ENCODE results near the gene ZNF516.

ZNF516 gene

DNA sequence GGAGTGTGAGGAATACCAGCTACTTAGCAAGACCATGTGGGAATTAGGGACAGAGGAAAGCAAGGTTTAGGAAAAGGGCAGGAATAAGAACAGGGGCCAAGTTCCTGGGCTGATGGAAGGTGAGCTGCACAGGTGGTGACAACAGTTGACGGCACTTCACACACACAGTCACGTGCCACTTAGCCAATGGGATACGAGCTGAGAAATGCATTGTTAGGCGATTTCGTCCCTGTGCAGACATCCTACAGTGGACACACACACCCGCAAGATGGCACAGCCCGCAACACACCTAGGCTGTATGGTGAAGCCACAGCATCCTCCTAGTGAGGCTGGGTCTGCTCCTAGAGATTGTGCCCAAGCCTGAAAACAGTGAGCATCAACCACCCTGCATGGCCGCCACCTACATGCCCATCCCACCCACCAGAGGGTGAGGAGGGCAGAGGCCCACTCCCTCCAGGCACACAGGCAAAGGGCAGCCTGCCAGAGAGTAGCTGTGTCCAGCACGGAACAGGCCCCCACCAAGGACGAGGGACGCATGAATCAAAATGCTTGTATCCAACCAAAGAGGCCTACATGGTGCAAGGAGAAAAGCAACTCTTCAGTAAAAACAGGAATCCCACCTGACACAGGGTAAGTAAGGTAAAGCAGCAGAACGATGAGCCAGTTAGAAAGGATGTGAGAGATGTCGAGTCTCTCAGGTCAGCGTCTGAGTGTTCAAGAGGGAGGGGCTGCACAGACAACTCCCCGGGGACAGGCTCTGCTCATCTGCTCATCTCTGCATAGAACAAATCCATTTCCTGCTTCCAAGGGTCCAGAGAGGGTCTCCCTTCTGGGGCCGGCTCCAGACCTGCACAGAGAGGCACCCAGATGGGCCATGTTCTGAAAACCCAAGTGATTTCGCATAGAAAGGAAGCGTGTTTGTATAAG is 51.3 kb downstream of the ZNF516 start:
- TF ChIP-seq, protein P1, sequence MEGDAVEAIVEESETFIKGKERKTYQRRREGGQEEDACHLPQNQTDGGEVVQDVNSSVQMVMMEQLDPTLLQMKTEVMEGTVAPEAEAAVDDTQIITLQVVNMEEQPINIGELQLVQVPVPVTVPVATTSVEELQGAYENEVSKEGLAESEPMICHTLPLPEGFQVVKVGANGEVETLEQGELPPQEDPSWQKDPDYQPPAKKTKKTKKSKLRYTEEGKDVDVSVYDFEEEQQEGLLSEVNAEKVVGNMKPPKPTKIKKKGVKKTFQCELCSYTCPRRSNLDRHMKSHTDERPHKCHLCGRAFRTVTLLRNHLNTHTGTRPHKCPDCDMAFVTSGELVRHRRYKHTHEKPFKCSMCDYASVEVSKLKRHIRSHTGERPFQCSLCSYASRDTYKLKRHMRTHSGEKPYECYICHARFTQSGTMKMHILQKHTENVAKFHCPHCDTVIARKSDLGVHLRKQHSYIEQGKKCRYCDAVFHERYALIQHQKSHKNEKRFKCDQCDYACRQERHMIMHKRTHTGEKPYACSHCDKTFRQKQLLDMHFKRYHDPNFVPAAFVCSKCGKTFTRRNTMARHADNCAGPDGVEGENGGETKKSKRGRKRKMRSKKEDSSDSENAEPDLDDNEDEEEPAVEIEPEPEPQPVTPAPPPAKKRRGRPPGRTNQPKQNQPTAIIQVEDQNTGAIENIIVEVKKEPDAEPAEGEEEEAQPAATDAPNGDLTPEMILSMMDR (conservative IDR thresholded peaks at IDR 0.05) = no peak
- no peak overlapping the region for H3K27ac ChIP-seq

DNA sequence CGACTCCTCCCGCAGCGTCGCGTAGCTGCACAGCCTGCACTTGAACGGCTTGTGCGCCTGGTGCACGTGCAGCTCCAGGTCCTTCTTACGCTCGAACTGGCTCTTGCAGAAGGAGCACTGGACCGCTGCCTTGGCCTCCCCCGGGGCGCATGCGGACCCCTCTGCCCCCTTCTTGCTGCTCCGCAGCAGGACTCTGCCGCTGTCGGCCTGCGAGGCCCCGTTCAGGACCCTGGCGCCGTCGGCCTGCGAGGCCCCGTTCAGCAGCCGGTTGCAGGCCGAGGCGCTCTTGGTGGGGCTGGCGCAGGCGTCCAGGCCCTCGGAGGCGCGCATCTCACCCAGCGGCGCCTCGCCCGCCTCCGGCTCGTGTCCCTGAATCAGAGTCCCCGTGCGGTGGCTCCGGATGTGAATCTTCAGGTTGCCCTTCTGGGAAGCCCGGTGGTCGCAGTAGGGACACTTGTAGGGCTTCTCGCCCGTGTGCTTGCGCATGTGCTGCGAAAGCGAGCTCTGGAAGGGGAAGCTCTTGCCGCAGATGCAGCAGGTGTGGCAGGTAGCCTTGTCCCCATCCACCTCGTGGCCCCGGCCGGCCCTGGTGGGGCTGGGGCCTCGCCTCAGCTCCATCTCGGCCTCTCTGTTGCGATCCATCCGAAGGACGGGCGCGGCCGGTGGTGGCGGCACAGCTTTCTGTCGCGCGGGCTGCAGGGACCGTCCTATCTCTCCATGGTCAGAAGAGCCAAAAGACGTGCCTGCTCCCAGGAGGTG is 52.5 kb downstream of the ZNF516 start:
- no peak overlapping the region for H3K27ac ChIP-seq
- TF ChIP-seq, protein P1 (conservative IDR thresholded peaks at IDR 0.05) = no peak

DNA sequence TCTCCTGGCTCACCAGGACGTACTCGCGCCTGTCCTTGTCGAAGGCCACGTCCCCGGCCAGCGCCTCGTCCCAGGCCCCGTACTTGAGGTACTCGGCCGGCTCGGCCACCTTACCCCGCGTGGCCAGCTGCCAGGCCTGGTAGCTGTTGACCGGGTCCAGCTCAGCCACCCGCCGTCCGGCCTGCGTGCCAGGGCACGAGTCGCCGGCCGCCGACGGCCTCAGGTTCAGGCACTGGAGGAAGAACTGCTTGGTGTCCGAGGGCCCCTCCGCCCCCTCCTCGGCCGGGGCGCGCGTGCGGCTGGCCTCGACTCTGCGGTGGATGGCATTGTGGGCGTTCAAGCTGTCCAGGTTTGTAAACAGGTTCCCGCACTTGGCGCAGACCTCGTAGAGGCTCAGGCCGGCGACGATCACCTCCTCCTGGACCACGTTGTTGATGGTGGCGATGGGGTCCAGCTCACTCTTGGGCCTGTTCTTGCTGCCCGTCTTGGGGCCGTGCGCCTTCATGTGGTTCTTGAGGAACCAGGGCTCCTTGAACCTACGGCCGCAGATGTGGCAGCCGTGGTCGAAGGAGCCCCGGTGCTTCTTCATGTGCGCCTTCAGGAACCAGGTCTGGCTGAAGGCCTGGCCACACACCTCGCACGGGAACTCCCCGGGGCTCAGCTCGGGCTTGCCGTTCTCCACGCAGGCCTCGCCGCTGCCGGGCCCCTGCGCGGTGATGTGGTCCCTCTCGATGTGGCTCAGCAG is 53.2 kb downstream of the ZNF516 start:
- no peak overlapping the region for H3K27ac ChIP-seq
- TF ChIP-seq, protein P1 (conservative IDR thresholded peaks at IDR 0.05) = no peak

DNA sequence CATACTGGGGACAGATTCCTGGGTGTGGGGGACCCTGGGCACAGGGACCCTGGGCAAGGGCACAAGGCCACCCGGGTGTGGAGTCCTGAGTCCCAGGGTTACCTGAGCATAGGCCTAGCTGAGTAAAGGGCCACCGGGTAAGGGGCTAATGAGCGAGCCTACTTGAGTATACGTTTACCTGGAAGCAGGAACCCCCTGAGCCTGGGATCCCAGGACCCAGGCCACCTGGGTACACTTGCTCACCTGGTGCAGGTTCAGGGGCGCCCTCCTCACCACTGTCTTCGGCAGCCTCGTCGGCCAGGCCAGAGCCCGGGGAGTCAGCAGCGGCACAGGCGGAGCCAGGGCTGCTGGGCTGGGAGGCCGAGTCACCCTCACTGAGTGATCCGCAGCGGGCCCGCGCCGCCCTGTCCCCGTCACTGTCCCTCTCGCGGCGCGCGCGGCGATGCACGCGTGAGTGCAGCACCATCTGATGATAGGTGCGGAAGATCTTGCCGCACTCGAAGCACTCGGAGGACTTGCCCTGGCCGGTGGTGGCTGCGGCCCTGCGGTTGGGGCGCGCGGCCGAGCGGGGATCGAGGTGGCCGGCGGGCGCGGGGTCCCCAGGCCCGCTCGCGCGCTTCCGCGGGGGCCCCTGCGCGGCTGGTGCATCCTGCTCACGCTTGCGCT is 53.9 kb downstream of the ZNF516 start:
- no peak overlapping the region for H3K27ac ChIP-seq
- TF ChIP-seq, protein P1 (conservative IDR thresholded peaks at IDR 0.05) = no peak

DNA sequence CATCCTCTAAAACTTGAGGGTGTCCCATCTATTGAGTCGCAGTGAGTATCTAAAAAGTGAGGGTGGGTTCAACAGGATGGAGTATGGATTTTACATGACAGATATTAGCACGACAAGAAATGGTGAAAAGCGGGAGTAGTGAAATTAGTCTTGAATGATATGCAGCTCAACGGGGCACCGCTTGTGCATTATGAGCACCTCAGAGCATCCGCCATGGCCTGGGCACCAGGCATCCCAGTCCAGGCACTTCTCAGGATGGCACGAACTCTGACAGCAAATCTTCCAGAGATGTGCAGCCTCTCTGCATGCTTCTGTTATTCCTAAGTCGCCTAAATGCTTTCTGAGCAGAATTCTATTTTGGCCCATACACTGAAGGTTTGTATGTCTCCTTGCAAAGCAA is 57.1 kb downstream of the ZNF516 start:
- H3K27ac ChIP-seq = no peak overlapping the region
- TF ChIP-seq, protein P1 (conservative IDR thresholded peaks at IDR 0.05) = no peak

DNA sequence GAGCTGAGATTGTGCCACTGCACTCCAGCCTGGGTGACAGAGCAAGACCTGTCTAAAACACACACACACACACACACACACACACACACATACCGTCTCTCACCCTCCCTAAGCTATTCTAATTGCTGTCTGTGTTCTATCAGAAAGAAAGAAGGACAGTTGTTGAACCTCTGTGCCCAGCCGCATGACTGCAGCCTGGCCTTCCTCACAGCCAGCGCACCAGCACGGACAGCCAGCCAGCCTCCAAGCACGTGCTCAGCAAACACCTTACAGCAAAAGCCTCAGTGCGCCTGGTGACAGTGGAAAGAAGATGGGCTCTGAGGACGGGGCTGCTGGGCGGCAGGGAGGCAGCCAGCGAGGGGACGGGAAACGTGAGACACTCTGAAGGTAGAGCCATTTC is 58.0 kb downstream of the ZNF516 start:
- TF ChIP-seq, protein P1 (conservative IDR thresholded peaks at IDR 0.05) = no peak
- no peak overlapping the region for H3K27ac ChIP-seq
